RWPE2 (cell line): ENCODE data around the gene DMWD.
A peak's percentile ranks its signal among the peaks of the same experiment; 100 is the strongest.

Experiments
- ATAC-seq: fragments of 200-7000 bp; cut with Tn5 transposase; 3 replicates; pipeline ENCODE4 v1.9.1; 2021; ENCODE audit warnings: low read depth
- DNase-seq: peaks from one replicate; pipeline ENCODE4 v3.0.0-alpha.2; 2020; ENCODE audit warnings: low spot score
- H3K27ac ChIP-seq: fragments of 450-650 bp; 2 replicates; pipeline ENCODE4 v1.5.1; 2017; ENCODE audit warnings: mild to moderate bottlenecking; ENCODE audit not compliant: poor library complexity, severe bottlenecking
- H3K27me3 ChIP-seq: fragments of 250-450 bp; sonication (Bioruptor Pico); 2 replicates; pipeline ENCODE4 v1.5.1; 2021; ENCODE audit warnings: mild to moderate bottlenecking, moderate library complexity; ENCODE audit not compliant: insufficient read depth, poor library complexity, severe bottlenecking
- H3K36me3 ChIP-seq: fragments of 250-450 bp; sonication (Bioruptor Pico); 2 replicates; pipeline ENCODE4 v1.5.1; 2020; ENCODE audit warnings: low read depth, mild to moderate bottlenecking, moderate library complexity
- H3K4me1 ChIP-seq: fragments of 250-450 bp; sonication (Bioruptor Pico); 2 replicates; pipeline ENCODE4 v1.5.1; 2021; ENCODE audit warnings: mild to moderate bottlenecking, moderate library complexity; ENCODE audit not compliant: insufficient read depth, poor library complexity, severe bottlenecking
- H3K4me3 ChIP-seq: fragments of 250-450 bp; sonication (Bioruptor Pico); 2 replicates; pipeline ENCODE4 v1.5.1; 2021; ENCODE audit warnings: mild to moderate bottlenecking, moderate library complexity; ENCODE audit not compliant: severe bottlenecking
- H3K9me3 ChIP-seq: fragments of 250-450 bp; sonication (Bioruptor Pico); 2 replicates; pipeline ENCODE4 v1.5.1; 2021; ENCODE audit warnings: mild to moderate bottlenecking, moderate library complexity; ENCODE audit not compliant: severe bottlenecking
- CTCF ChIP-seq: fragments of 450-650 bp; IDR thresholded peaks from one replicate; pipeline ENCODE4 v1.5.1; 2017; ENCODE audit warnings: mild to moderate bottlenecking, moderate library complexity; ENCODE audit not compliant: poor library complexity, severe bottlenecking

DMWD gene

GRCh38 chr19:45821103-45821521, 28.5 kb upstream of the DMWD start:
- ATAC-seq: no peak
- Histone ChIP-seq H3K9me3 (no peaks in the 10 kb centered on the region), H3K4me3 (no peak overlapping the region), H3K27me3 (no peaks in the 10 kb centered on the region), H3K27ac (no peak overlapping the region), H3K36me3 (peaks cover 21% of the 10 kb centered on the region), H3K4me1 (peaks cover 5% of the 10 kb centered on the region)
- no peak for TF ChIP-seq CTCF
- DNase-seq: no peak

GRCh38 chr19:45820413-45821102, 27.9 kb upstream of the DMWD start:
- Histone ChIP-seq H3K9me3 (no peaks in the 10 kb centered on the region), H3K4me1 (peaks cover 5% of the 10 kb centered on the region), H3K27me3 (no peaks in the 10 kb centered on the region), H3K36me3 (peaks cover 15% of the 10 kb centered on the region; the same call in 1 of the 2 replicates), H3K4me3 (no peak overlapping the region), H3K27ac (no peak overlapping the region)
- no peak for ATAC-seq
- TF ChIP-seq CTCF: no peak
- DNase-seq: no peak

GRCh38 chr19:45819769-45820168, 27.1 kb upstream of the DMWD start:
- no peak for DNase-seq
- Histone ChIP-seq H3K4me1 (peaks cover 5% of the 10 kb centered on the region), H3K27ac (no peak overlapping the region), H3K4me3 (no peak overlapping the region), H3K36me3 (peaks cover 7% of the 10 kb centered on the region; the same call in 1 of the 2 replicates), H3K9me3 (no peaks in the 10 kb centered on the region), H3K27me3 (no peaks in the 10 kb centered on the region)
- no peak for TF ChIP-seq CTCF
- ATAC-seq: no peak

GRCh38 chr19:45817725-45818301, 25.2 kb upstream of the DMWD start:
- Histone ChIP-seq H3K27ac (no peak overlapping the region), H3K36me3 (peaks cover 4% of the 10 kb centered on the region; the same call in 1 of the 2 replicates), H3K4me1 (peaks cover 6% of the 10 kb centered on the region), H3K9me3 (no peaks in the 10 kb centered on the region), H3K27me3 (no peaks in the 10 kb centered on the region), H3K4me3 (no peak overlapping the region)
- TF ChIP-seq CTCF: no peak
- ATAC-seq (0 out of 3 replicates have a peak, but pooled peaks have one; percentile 9), DNase-seq (no peak)
